GM10248 (cell line): ENCODE data around the gene NDRG4.

Experiments used
- CTCF ChIA-PET: fragments of 300-600 bp; sonication (Branson Sonifier 250); formaldehyde crosslinking; extraction: SDS; loops from one replicate; lab custom pipeline; 2021; ENCODE audit warnings: antibody characterized with exemption; lab: Yijun Ruan, JAX
- POLR2A ChIA-PET: fragments of 350-650 bp; sonication (Branson Sonifier 250); formaldehyde crosslinking; extraction: SDS; loops from one replicate; lab custom pipeline; 2020; ENCODE audit warnings: antibody characterized with exemption; lab: Yijun Ruan, JAX
- DNase-seq: peaks from one replicate; pipeline ENCODE4 v3.0.0; 2012; ENCODE audit errors: extremely low spot score
- CTCF ChIP-seq: IDR thresholded peaks from 2 replicates; pipeline ENCODE4 v1.5.1; 2012; ENCODE audit warnings: mild to moderate bottlenecking, low read depth; ENCODE audit errors: extremely low read depth, missing control alignments, control extremely low read depth

NDRG4 gene

DNA sequence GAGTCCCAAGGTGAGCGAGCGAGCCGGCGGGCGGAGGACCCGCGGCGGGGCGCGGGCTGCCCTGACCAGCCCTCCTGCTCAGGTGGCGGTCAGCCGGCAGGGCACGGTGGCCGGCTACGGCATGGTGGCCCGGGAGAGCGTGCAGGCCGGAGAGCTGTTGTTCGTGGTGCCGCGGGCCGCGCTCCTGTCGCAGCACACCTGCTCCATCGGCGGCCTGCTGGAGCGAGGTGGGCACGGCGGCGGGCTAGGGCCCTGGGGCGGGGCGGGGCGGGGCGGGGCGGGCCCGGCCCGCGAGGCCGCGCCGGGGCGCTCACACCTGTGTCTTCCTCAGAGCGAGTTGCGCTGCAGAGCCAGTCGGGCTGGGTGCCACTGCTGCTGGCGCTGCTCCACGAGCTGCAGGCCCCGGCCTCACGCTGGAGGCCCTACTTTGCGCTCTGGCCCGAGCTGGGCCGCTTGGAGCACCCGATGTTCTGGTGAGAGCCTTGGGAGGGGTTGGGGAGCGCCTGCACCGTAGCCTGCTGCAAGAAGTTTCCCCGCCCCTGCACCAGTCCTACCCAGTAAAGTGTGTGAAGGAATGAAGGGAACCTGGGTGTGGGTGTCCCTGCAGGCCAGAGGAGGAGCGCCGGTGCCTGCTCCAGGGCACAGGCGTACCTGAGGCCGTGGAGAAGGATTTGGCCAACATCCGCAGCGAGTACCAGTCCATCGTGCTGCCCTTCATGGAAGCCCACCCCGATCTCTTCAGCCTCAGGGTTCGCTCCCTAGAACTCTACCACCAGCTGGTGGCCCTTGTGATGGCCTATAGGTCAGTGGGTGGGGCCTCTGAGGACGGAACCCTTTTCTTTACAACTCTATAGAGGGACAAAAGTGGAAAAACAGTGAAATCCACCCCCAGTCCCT is 16.2 kb downstream of the NDRG4 start:
- peak; percentile 67 for DNase-seq
- CTCF ChIA-PET, result interaction anchor here (0.6 to 1.2 kb wide), 4 partner anchors 9 to 145 kb away, joined by 3 read pairs; no protein-coding TSS in a partner anchor
- no peak for TF ChIP-seq CTCF
- POLR2A ChIA-PET, result no interaction called here

- CTCF ChIA-PET, result interaction anchor here (0.6 to 1.0 kb wide), 2 partner anchors 14 to 144 kb away, joined by 3 read pairs; no protein-coding TSS in a partner anchor
- no peak for TF ChIP-seq CTCF
- POLR2A ChIA-PET, result no interaction called here
- DNase-seq, result no peak
Measured at GRCh38 chr16:58516768-58517107, 16.8 kb downstream of the NDRG4 start.

GRCh38 chr16:58518083-58518979 is 18.4 kb downstream of the NDRG4 start:
- CTCF ChIA-PET, result interaction anchor here (0.8 to 2.5 kb wide), 12 partner anchors 21 to 238 kb away, joined by 3 to 18 read pairs (median 4); no protein-coding TSS in a partner anchor
- POLR2A ChIA-PET, result interaction anchor here (0.6 kb wide), 1 partner anchor 112 kb away, joined by 3 read pairs; no protein-coding TSS in a partner anchor
- TF ChIP-seq CTCF, result no peak
- DNase-seq, result no peak

DNA sequence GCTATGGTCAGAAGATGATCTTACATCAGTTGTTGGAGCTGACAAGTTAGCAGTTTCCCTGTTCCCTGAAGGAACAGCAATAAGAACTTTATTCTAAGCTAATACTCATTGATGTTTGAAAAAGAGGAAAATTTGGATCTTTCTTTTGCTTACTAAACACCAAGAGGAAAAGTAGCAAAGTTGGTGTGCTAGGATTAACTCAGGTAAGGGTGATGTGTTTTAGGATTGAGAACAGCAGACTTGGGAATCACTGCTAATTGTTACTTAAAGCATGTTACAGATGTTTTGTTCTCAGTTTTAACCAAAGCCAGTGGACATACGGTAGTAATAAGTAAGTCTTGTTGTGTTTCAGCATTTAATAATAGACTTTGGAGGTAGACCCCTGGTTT is 19.0 kb downstream of the NDRG4 start:
- ChIA-PET CTCF (interaction anchor here (0.8 to 2.5 kb wide), 11 partner anchors 20 to 237 kb away, joined by 3 to 18 read pairs (median 5); no protein-coding TSS in a partner anchor), POLR2A (interaction anchor here (0.8 kb wide), 1 partner anchor 390 kb away, joined by 3 read pairs; the partner anchor contains the start of gene CFAP20)
- DNase-seq, result no peak
- no peak for TF ChIP-seq CTCF

DNA sequence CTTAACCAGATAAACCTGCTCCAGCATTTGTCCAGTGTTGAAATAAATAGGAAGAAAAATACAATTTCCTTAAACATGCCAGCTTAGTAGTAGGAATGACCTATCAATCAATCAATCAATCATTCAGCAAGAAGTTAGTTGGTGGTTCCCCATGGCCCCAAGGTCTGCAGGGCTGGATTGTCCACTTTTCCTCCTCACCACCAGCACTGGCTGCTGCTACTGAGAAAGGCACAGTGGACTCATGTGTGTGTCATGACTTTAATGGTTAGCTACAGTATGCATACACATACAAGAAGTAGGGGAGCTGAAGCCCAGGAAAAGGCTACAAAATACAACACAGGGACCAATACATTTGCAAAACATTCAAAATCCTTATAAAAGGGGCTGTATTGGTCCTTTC is 19.8 kb downstream of the NDRG4 start:
- DNase-seq, result no peak
- TF ChIP-seq CTCF, result no peak
- POLR2A ChIA-PET, result interaction anchor here (0.7 to 0.8 kb wide), 2 partner anchors 23 to 390 kb away, joined by 3 to 4 read pairs; partner anchors contain the start of gene CFAP20
- CTCF ChIA-PET, result interaction anchor here (0.8 to 2.5 kb wide), 8 partner anchors 11 to 236 kb away, joined by 3 to 18 read pairs (median 4); no protein-coding TSS in a partner anchor

DNA sequence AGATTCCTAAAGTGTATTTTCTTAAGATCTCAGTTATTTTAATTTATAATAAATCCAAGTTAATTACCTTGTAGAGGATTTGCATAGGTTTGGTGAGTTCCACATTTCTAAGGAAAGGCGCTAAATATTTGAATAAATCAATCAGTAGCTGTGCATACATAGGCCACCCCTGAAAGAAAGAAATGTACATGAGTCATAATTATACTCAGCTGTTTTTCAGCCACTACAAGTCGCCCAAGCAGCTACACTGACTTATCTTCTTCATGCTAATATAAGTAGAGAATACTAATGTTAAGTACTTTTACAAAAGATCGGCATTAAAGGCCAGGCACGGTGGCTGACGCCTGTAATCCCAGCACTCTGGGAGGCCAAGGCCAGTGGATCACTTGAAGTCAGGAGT is 30.2 kb downstream of the NDRG4 start:
- CTCF ChIA-PET, result interaction anchor here (1.0 to 1.2 kb wide), 2 partner anchors 10 to 14 kb away, joined by 3 read pairs; no protein-coding TSS in a partner anchor
- no peak for DNase-seq
- POLR2A ChIA-PET, result no interaction called here
- TF ChIP-seq CTCF, result no peak
